Calu3 (cell line): ENCODE measurements around the gene HSPA6. TPM values are rescaled to one million over a fixed set of nuclear protein-coding genes. Genes with fewer than 3 reads are reported as not detected.

Experiments
- BruUV-seq: library from RNA; stranded (reverse); fragments of 400-500 nt; replicated peaks from 2 replicates; lab custom pipeline; 2021; lab: Mats Ljungman, UMichigan
- CTCF ChIA-PET: fragments of 300-600 bp; sonication (Branson Sonifier 250); formaldehyde crosslinking; loops from one replicate; lab custom pipeline; 2022; ENCODE audit warnings: antibody characterized with exemption; lab: Charles Lee
- DNase-seq: peaks from one replicate; pipeline ENCODE4 v3.0.0; 2022
- H3K27ac Mint-ChIP-seq: one replicate; pipeline ENCODE4 v1.8.0; 2022; ENCODE audit warnings: mixed read lengths; ENCODE audit not compliant: unreplicated experiment
- H3K27me3 Mint-ChIP-seq: one replicate; pipeline ENCODE4 v1.8.0; 2022; ENCODE audit warnings: mixed read lengths; ENCODE audit not compliant: unreplicated experiment
- H3K36me3 Mint-ChIP-seq: one replicate; pipeline ENCODE4 v1.8.0; 2022; ENCODE audit warnings: mild to moderate bottlenecking, moderate library complexity, mixed read lengths; ENCODE audit not compliant: insufficient read depth, unreplicated experiment
- H3K4me1 Mint-ChIP-seq: one replicate; pipeline ENCODE4 v1.8.0; 2022; ENCODE audit warnings: mild to moderate bottlenecking, low read depth, mixed read lengths; ENCODE audit not compliant: unreplicated experiment
- H3K4me3 Mint-ChIP-seq: one replicate; pipeline ENCODE4 v1.8.0; 2022; ENCODE audit warnings: mild to moderate bottlenecking, low read depth, moderate library complexity, mixed read lengths; ENCODE audit not compliant: unreplicated experiment
- H3K9me3 Mint-ChIP-seq: one replicate; pipeline ENCODE4 v1.8.0; 2022; ENCODE audit warnings: low read depth, mixed read lengths; ENCODE audit not compliant: unreplicated experiment
- intact Hi-C: fragments of 100-400 bp; cut with micrococcal nuclease; formaldehyde crosslinking; loops from one replicate; pipeline ENCODE4 v1.10.0; 2022; ENCODE audit not compliant: unreplicated experiment
- total RNA-seq: library from RNA; stranded (reverse); gene quantifications from 2 replicates; pipeline ENCODE4 v1.2.3, GENCODE V29; 2022
- TF ChIP-seq, protein P1 (sequence below): fragments of 200-600 bp; IDR thresholded peaks from one replicate; pipeline ENCODE4 v1.8.0; 2022; ENCODE audit warnings: antibody characterized with exemption; ENCODE audit not compliant: unreplicated experiment

Gene HSPA6
- total RNA-seq, 1 experiment from 2014 or later = 1.3 TPM

DNA sequence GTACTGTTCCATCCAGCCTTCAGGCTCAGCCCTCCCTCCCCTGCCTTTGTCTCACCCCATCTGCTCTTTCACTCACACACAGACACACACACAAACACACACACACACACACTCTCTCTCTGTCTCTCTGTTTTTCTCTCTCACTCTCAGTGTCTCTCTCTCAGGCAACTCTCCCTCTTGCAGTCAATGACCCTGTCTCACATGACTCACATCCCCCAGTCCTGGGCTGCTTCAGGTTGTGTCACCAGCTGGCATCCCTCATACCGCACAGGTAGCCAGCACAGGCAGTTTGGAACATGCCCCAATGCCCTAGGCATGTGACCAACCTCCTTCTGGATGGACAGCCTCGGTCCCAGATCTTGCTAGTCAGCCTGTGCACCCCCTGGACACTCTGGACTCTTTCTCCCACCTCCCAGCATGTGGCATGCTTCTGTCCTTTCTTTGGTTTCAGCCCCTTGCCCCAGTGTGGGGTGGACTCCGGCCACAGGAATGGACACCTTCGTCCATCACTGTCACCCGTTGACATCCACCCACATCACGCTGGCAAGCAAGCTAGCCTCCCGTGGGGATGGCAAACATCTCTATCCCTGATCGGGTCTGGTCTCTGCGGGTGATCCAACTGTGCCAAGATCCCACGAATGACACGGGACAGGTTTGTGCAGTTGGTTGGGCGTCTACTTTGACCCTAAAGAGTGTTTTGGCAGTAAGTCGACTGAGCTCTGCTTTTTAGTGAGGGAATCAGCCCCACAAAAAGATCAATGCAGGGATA lies 42.5 kb upstream of the HSPA6 start:
- CTCF ChIA-PET = interaction anchor here (0.8 kb wide), 1 partner anchor 261 kb away, joined by 3 read pairs; no protein-coding TSS in a partner anchor
- Mint-ChIP-seq H3K27ac (no peak overlapping the region), H3K4me1 (no peaks in the 10 kb centered on the region), H3K9me3 (peaks cover 3% of the 10 kb centered on the region), H3K27me3 (peaks cover 27% of the 10 kb centered on the region), H3K36me3 (no peaks in the 10 kb centered on the region), H3K4me3 (no peak overlapping the region)
- BruUV-seq = no TSS peak
- TF ChIP-seq, protein P1, sequence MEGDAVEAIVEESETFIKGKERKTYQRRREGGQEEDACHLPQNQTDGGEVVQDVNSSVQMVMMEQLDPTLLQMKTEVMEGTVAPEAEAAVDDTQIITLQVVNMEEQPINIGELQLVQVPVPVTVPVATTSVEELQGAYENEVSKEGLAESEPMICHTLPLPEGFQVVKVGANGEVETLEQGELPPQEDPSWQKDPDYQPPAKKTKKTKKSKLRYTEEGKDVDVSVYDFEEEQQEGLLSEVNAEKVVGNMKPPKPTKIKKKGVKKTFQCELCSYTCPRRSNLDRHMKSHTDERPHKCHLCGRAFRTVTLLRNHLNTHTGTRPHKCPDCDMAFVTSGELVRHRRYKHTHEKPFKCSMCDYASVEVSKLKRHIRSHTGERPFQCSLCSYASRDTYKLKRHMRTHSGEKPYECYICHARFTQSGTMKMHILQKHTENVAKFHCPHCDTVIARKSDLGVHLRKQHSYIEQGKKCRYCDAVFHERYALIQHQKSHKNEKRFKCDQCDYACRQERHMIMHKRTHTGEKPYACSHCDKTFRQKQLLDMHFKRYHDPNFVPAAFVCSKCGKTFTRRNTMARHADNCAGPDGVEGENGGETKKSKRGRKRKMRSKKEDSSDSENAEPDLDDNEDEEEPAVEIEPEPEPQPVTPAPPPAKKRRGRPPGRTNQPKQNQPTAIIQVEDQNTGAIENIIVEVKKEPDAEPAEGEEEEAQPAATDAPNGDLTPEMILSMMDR = no peak
- intact Hi-C loops = no loop called here
- DNase-seq = peak; percentile 30

DNA sequence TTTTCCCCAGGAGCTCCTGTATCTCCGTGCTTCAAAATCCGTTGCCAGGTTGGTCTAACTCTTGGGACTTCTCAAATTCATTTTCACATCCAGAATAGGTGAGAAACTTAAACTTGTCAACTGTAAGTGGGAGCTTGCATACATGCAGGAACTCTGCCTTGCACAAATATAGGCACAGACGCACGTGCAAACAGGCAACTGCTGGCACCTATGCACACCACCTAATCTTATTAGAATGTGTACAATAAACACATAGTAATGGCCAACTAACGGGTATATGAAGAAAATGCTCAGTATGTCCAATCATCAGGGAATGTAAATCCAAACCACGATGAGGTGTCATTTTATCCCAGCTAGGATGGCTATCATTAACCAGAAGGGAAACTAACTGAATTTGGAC lies 41.7 kb upstream of the HSPA6 start:
- H3K27ac Mint-ChIP-seq = no peak overlapping the region
- TF ChIP-seq, protein P1 = no peak
- DNase-seq = no peak
- peaks cover 24% of the 10 kb centered on the region for H3K27me3 Mint-ChIP-seq
- CTCF ChIA-PET = interaction anchor here (0.6 kb wide), 1 partner anchor 255 kb away, joined by 3 read pairs; no protein-coding TSS in a partner anchor
- no peak overlapping the region for H3K4me3 Mint-ChIP-seq
- BruUV-seq = no TSS peak
- peaks cover 3% of the 10 kb centered on the region for H3K9me3 Mint-ChIP-seq
- no peaks in the 10 kb centered on the region for H3K4me1 Mint-ChIP-seq
- intact Hi-C loops = no loop called here
- no peaks in the 10 kb centered on the region for H3K36me3 Mint-ChIP-seq

GRCh38 chr1:161483361-161483760 lies 41.0 kb upstream of the HSPA6 start:
- H3K4me1 Mint-ChIP-seq = no peaks in the 10 kb centered on the region
- BruUV-seq = no TSS peak
- no peak for DNase-seq
- CTCF ChIA-PET = interaction anchor here (0.7 kb wide), 1 partner anchor 258 kb away, joined by 5 read pairs; the partner anchor contains the start of gene TOMM40L
- H3K27me3 Mint-ChIP-seq = peaks cover 24% of the 10 kb centered on the region
- H3K36me3 Mint-ChIP-seq = no peaks in the 10 kb centered on the region
- no peak overlapping the region for H3K27ac Mint-ChIP-seq
- TF ChIP-seq, protein P1 = no peak
- intact Hi-C loops = no loop called here
- no peak overlapping the region for H3K4me3 Mint-ChIP-seq
- H3K9me3 Mint-ChIP-seq = no peaks in the 10 kb centered on the region

DNA sequence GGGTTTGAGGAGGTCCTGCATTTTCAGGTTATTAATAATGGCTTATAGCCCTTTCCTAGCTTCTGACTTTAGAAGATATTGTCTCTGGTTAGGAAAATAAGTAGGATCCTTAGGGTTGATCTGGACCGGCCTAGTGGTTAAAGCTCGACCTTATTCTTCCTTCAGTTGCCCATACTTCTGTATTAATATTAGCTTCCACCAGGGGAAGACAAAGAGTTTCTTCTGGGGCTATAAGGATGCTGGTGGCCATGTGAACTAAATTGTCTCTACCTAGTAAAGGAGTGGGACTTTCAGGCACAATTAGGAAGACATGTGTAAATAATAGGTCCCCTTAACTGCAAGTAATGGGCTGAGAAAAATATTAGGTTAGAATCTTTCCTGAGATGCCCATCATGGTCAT lies 39.7 kb upstream of the HSPA6 start:
- no TSS peak for BruUV-seq
- TF ChIP-seq, protein P1 = no peak
- no peak for DNase-seq
- Mint-ChIP-seq H3K4me1 (no peaks in the 10 kb centered on the region), H3K36me3 (no peaks in the 10 kb centered on the region), H3K27me3 (peaks cover 35% of the 10 kb centered on the region), H3K4me3 (no peak overlapping the region), H3K9me3 (no peaks in the 10 kb centered on the region), H3K27ac (no peak overlapping the region)
- CTCF ChIA-PET = interaction anchor here (1.6 kb wide), 1 partner anchor 257 kb away, joined by 5 read pairs; no protein-coding TSS in a partner anchor
- intact Hi-C loops = no loop called here
